ENCODE data around the gene PRDM2.

The PRDM2 gene

DNA sequence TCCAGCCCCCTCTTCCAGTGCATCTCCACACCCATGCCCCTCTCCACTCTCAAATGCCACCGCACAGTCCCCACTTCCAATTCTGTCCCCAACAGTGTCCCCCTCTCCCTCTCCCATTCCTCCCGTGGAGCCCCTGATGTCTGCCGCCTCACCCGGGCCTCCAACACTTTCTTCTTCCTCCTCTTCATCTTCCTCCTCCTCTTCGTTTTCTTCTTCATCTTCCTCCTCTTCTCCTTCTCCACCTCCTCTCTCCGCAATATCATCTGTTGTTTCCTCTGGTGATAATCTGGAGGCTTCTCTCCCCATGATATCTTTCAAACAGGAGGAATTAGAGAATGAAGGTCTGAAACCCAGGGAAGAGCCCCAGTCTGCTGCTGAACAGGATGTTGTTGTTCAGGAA is 80.8 kb downstream of the PRDM2 start:
- no peak for DNase-seq
- no peaks in the 10 kb centered on the region for H3K9me3 ChIP-seq

DNA sequence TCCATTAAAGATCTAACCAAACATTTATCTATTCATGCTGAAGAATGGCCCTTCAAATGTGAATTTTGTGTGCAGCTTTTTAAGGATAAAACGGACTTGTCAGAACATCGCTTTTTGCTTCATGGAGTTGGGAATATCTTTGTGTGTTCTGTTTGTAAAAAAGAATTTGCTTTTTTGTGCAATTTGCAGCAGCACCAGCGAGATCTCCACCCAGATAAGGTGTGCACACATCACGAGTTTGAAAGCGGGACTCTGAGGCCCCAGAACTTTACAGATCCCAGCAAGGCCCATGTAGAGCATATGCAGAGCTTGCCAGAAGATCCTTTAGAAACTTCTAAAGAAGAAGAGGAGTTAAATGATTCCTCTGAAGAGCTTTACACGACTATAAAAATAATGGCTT is 81.2 kb downstream of the PRDM2 start:
- Histone ChIP-seq H3K4me1 (no peaks in the 10 kb centered on the region), H3K27me3 (no peaks in the 10 kb centered on the region), H3K4me3 (ENCODE audit: low read depth, low read length) (no peak overlapping the region), H3K9me3 (no peaks in the 10 kb centered on the region), H3K36me3 (peaks cover 7% of the 10 kb centered on the region)
- DNase-seq, result no peak
- TF ChIP-seq, protein P1, sequence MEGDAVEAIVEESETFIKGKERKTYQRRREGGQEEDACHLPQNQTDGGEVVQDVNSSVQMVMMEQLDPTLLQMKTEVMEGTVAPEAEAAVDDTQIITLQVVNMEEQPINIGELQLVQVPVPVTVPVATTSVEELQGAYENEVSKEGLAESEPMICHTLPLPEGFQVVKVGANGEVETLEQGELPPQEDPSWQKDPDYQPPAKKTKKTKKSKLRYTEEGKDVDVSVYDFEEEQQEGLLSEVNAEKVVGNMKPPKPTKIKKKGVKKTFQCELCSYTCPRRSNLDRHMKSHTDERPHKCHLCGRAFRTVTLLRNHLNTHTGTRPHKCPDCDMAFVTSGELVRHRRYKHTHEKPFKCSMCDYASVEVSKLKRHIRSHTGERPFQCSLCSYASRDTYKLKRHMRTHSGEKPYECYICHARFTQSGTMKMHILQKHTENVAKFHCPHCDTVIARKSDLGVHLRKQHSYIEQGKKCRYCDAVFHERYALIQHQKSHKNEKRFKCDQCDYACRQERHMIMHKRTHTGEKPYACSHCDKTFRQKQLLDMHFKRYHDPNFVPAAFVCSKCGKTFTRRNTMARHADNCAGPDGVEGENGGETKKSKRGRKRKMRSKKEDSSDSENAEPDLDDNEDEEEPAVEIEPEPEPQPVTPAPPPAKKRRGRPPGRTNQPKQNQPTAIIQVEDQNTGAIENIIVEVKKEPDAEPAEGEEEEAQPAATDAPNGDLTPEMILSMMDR (IDR thresholded peaks at IDR 0.05; ENCODE audit: low read depth, low read length), result no peak

More for the DNA sequence above, 80.8 kb downstream of the PRDM2 start:
- H3K36me3 ChIP-seq, result peaks cover 7% of the 10 kb centered on the region
- H3K4me1 ChIP-seq, result no peaks in the 10 kb centered on the region
- TF ChIP-seq, protein P1 (IDR thresholded peaks at IDR 0.05; ENCODE audit: low read depth, low read length), result no peak
- H3K27me3 ChIP-seq, result no peaks in the 10 kb centered on the region
- H3K4me3 ChIP-seq (ENCODE audit: low read depth, low read length), result no peak overlapping the region

DNA sequence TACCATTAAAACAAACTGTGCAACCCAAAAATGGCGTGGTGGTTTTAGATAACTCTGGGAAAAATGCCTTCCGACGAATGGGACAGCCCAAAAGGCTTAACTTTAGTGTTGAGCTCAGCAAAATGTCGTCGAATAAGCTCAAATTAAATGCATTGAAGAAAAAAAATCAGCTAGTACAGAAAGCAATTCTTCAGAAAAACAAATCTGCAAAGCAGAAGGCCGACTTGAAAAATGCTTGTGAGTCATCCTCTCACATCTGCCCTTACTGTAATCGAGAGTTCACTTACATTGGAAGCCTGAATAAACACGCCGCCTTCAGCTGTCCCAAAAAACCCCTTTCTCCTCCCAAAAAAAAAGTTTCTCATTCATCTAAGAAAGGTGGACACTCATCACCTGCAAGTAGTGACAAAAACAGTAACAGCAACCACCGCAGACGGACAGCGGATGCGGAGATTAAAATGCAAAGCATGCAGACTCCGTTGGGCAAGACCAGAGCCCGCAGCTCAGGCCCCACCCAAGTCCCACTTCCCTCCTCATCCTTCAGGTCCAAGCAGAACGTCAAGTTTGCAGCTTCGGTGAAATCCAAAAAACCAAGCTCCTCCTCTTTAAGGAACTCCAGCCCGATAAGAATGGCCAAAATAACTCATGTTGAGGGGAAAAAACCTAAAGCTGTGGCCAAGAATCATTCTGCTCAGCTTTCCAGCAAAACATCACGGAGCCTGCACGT is 82.1 kb downstream of the PRDM2 start:
- Histone ChIP-seq H3K4me3 (ENCODE audit: low read depth, low read length) (no peak overlapping the region), H3K4me1 (no peaks in the 10 kb centered on the region), H3K9me3 (no peaks in the 10 kb centered on the region), H3K27me3 (no peaks in the 10 kb centered on the region), H3K36me3 (peaks cover 7% of the 10 kb centered on the region)
- TF ChIP-seq, protein P1 (IDR thresholded peaks at IDR 0.05; ENCODE audit: low read depth, low read length), result no peak
- DNase-seq, result no peak

DNA sequence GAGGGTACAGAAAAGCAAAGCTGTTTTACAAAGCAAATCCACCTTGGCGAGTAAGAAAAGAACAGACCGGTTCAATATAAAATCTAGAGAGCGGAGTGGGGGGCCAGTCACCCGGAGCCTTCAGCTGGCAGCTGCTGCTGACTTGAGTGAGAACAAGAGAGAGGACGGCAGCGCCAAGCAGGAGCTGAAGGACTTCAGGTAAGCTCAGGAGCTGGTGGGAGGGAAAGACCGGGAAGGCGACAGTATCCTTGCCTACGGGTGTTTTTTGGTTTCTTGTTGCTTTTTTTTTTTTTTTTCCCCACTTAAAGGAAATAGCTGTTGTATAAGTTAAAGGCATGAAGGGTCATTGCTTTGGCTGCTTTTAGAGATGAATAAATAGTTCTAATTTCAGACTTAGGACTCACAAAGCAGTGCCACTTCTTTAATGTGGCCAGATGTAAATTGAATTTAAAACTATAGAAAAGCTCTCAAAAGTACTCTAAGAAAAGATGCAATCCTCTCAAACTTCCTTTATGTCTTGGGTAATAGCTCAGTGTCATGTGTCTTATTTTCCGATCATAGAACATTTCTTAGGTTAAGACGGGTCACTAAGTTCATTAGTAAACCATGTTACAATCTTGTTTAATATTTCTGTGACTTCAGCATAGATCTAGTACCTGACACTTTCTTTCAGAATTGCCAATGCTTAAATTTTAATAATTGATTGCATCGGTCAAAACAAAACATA is 82.8 kb downstream of the PRDM2 start:
- H3K4me1 ChIP-seq, result no peaks in the 10 kb centered on the region
- H3K36me3 ChIP-seq, result peaks cover 7% of the 10 kb centered on the region
- no peaks in the 10 kb centered on the region for H3K9me3 ChIP-seq
- no peak overlapping the region for H3K4me3 ChIP-seq (ENCODE audit: low read depth, low read length)
- TF ChIP-seq, protein P1 (IDR thresholded peaks at IDR 0.05; ENCODE audit: low read depth, low read length), result no peak
- no peaks in the 10 kb centered on the region for H3K27me3 ChIP-seq
- DNase-seq, result no peak

DNA sequence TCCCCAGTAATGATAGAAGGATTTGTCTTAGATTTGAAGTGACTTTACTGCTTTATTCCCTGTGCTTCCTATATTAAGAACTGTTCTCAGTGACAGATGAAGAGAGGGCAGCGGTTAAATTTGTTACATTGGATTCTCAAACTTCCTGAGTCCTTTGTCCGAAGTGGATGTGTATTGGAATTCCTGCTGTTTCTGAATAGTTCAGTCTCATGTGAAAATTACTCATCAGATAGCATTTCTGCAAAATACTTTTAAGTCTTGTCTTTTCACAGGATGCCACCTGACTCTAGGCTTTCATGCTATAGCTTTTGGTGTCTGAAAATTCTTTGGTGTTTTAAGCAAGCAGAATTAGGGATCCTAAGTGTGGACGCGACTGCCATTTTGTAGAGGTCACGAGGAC is 83.6 kb downstream of the PRDM2 start:
- Histone ChIP-seq H3K36me3 (peaks cover 4% of the 10 kb centered on the region), H3K4me1 (no peaks in the 10 kb centered on the region), H3K4me3 (ENCODE audit: low read depth, low read length) (no peak overlapping the region), H3K27me3 (no peaks in the 10 kb centered on the region), H3K9me3 (no peaks in the 10 kb centered on the region)
- TF ChIP-seq, protein P1 (IDR thresholded peaks at IDR 0.05; ENCODE audit: low read depth, low read length), result no peak
- DNase-seq, result no peak

DNA sequence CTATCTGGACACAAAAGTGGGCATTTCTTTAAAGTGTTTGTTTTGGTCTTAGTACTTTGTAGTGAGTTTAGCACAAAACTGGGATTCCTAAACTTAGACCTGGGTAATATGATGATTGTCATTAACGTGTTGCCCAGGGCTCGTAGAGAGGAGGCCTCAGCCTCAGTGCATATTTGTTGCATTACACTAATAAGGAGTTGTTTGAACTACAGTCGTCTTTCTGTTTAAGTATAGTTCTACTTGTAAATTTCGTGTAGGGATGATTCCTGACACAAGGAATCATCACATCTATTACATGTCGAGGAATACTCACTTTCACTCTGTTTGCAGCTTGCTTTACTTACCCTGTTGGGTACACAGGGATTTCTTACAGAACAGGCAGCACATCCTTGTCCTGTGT is 85.0 kb downstream of the PRDM2 start:
- TF ChIP-seq, protein P1 (IDR thresholded peaks at IDR 0.05; ENCODE audit: low read depth, low read length), result no peak
- no peaks in the 10 kb centered on the region; the same call in 1 of the 2 replicates for H3K36me3 ChIP-seq
- H3K4me1 ChIP-seq, result no peaks in the 10 kb centered on the region
- H3K27me3 ChIP-seq, result no peaks in the 10 kb centered on the region
- no peak for DNase-seq
- no peaks in the 10 kb centered on the region for H3K9me3 ChIP-seq
- no peak overlapping the region for H3K4me3 ChIP-seq (ENCODE audit: low read depth, low read length)

All from BE2C (cell line).